Middle frontal gyrus (tissue), 1 donor: ENCODE results near the gene L3MBTL1.
"Not testable (repeated sequence)": the region's sequence is repeated elsewhere in the genome, so short reads cannot be mapped to it uniquely, and the experiment has no call there.

ENCODE experiments used
- DNase-seq: peaks from one replicate; pipeline ENCODE4 v3.0.0-alpha.2; 2015; ENCODE audit warnings: low spot score; ENCODE audit errors: extremely low spot score

Gene L3MBTL1

DNA sequence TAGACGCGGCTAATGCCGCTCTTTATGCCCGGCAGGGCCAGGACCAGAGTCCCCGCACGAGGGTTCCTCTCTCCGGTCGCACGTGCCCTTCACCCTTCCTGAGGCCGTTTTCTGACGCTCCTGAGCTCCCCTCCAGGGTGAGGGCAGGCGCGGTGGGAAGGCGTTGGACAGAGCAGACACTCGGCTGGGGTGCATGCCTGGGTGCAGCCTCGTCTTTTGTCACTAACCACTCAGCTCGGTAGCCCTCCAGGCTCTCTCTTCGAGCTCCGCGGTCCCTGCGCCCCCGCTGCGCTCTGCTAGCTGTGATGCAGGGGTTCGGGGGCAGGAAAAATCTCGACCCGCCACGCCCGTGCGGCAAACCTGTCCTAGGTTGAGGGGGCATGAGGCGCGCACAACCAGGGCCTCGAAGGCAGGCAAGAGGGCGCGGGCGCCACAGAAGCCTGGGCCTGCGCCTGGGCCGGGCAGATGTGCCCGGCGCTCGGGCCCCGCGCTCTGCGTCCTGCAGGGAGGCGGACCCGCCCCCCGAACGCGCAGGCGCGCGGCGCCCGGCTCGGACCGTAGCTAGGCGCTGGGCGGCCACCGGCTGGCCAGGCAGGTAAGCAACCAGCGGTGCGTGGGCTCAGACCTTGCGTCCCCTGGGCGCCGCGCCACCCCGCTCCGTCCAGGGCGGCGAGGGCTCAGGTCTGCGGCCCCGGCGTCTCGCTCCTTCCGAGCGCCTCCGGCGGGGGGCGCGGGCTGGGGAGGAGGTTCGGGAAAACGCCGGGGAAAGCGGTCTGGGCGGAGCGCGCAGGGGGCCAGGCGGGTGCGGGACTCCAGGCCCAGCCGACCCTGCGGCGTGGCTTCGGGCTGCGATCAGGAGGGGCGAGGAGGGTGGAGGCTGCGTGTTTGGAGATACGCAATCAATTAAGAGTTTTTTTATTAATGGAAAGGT is at the start of gene L3MBTL1:
Gene L3MBTL1, plus strand, starts transcription at position 548 of the 931 bp plus-strand sequence. CDS start 5,807 bp downstream, outside the sequence.
- DNase-seq, result no peak

DNA sequence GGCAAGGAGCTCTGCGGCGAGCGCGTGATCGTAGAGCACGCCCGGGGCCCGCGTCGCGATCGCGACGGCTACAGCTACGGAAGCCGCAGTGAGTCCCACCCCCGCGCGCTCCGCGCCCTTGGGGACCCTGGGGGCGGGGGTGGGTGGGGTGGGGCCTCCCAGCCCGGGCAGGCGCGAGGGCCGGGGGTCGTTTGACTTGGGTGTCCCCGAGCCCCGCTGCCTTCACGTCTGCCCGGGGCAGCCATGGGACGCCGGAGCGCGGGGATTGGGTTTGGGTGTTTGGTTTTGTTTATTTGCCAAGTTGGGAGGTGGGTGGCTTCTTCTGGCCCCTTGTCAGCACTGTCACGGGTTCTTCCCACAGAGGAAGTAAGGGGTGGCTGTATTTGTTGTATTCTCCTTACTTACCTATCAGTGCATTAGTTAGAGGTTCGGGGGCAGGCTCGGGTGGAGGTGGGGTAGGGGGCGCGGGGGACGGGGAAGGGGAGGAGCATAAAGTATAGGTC is 49.0 kb upstream of the L3MBTL1 start:
- DNase-seq, result no peak

DNA sequence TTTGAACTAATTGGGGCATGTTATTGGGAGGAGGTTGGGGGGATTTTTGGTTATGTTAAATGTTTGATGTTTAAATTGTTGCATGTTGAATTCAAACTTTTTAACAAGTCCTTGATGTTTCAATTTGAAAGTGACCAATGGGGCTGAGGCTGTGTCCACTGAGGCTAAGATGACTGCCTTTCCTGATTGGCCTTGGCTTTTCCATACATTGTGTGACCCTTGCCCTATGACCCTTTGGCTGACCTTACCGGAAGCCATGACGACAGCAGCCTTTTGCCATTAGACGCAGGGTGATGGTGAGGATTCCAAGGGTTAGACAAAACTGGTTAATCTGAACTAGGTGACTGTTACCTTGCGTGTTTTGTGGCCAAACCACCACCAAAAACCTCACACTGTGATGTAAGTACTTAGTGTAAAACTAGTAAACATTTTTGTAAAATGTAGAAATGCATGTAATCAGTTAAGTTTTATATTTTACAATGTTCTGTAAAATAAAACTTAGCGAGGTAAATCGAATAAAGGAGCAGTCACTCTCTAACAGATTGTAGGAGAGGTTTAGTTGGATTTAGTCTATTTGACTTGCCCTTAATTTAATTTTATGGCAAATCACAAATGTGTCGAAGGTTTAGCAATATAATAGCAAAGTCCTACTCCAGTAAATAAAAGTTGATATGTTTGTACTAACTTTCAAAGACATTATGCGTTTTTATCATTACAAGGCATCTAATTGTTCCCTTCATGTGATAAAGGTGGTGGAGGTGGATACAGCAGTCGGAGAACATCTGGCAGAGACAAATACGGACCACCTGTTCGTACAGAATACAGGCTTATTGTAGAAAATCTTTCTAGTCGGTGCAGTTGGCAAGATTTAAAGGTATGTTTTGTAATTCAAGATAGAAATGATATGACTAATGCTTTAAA is 48.2 kb upstream of the L3MBTL1 start:
- DNase-seq, result no peak

DNA sequence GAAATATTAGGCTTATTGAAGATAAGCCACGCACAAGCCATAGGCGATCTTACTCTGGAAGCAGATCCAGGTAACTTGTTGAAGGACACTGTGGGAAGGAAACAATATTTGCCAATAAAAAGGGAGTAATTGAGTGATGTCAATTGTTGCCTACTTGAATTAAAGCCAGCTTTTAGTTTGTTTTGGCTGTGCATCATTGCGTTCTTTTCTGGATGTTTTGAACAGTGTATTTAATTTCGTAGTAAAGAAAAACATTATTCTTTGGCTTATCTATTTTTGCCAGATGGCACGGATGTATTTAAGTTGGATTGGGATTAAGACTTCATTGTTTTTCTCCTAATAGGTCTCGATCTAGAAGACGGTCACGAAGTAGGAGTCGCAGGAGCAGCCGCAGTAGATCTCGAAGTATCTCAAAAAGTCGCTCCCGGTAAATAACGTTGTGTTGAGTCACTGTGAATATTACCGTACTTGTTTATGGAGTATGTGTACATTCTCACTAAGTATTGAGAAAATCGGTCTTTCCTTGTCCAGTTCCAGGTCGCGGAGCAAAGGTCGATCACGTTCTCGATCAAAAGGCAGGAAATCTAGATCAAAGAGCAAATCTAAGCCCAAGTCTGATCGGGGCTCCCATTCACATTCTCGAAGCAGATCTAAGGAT is 47.2 kb upstream of the L3MBTL1 start:
- DNase-seq, result no peak

DNA sequence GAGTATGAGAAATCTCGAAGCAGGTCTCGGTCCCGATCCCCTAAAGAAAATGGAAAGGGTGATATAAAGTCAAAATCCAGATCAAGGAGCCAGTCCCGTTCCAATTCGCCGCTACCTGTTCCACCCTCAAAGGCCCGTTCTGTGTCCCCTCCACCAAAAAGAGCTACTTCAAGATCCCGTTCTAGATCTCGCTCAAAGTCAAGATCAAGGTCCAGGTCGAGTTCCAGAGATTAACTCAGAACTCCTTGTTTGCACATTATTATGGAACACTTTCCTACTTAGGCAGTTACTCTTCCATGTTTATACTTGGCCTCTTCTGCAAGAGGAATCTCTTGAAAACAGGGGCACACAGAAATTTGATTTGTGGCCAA is 46.7 kb upstream of the L3MBTL1 start:
- no peak for DNase-seq

DNA sequence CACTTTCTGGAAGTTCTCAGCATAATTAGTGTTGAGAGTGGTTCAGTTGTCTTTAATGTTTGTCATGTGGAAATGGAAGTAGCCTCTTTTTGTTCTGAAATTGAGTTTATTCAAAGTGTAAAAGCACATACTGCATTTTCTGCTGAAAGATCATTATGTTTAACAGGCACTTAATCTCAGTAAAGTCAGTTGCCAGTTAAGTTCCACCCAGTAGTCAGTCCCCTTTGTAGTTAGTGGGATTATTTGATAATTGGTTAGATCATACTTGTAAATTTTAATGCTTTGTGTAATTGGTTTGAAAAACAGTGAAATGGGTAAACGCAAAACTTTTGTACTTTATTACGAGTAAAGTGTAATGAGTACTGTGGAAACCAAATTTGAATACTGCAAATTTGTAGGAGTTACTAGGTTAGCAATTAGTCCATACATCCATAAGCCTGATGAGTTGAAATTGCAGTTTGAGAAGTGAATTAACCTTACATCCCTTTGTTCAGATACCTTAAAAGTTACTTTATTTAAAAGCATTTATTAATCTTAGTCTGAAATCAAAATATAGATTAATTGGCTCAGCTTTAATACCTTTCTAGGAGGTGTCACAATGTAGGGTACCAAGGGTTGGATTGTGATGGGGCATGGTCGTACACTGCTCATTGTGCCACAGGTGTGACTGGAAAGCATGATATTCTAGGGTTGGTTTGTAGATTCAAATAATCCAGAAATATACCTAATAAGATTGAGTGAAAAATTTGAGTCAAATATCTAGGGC is 45.4 kb upstream of the L3MBTL1 start:
- DNase-seq, result no peak

DNA sequence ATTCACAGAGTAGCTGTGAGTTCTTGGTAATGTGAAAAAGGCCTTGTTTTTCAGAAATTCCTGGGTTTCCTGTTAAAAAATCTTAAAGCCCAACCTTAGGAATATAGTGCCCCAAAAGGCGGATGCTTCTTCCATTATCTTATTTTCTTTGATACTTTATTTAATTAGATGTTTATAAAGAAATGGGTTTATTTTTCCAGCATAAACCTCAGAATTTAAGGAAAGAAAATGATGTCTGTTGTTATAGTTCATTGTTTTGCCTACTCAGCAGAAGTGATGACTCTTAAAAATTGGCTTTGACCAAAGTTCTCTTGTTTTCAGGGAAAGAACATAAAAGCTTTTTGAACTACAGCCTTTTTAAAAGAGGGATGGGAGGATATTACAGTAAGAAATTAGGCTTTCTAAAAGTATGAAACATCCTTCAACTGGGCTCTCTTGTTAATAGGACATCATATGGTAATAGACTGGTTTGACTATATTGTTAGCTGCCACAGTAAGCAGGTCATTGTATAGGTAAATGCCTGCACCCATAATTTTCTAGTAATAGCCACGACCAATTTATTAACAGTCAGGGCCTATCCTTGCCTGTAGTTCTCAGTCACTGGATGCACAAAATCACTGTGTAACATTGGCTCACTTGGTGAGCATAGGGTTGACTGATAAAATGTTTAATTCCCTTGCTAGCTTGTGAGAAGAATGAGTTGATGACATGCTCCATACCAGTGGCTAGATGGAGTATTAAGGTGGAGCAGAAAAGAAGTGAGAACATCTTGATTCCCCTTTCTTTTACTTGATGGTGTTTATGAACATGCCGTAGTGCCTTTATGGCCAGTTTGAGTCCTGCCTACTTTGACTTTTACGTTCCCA is 44.6 kb upstream of the L3MBTL1 start:
- no peak for DNase-seq

DNA sequence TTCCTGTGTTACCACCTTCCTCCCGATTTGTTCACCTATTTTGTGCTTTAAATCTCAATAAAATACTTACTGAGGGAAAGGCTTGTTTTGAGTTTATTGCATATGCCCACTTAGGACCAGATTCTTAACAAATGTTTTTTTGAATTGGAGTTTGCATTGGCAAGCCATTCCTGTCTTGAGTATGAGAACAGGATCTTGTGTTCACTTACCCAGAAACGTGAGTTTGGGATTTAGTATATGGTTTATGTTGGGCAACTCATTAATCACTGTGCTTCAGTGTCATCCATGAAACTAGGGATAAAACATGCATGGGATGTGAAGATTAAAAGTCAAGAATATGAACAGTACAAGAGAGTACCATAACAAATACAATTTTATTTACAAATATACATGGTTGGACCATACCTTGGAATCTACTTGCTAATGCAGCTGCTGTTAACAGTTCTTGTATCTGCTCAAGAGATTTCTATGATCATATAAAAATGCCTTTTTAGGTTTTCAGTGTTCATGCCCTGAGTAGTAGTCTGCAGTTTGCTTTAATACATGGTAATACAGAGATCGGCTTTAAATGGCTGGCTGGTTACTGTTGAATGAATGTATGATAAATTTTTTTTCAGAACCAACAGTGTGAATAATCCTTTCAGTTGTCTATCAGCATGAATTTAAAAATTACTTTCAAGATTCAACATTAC is 43.8 kb upstream of the L3MBTL1 start:
- no peak for DNase-seq

DNA sequence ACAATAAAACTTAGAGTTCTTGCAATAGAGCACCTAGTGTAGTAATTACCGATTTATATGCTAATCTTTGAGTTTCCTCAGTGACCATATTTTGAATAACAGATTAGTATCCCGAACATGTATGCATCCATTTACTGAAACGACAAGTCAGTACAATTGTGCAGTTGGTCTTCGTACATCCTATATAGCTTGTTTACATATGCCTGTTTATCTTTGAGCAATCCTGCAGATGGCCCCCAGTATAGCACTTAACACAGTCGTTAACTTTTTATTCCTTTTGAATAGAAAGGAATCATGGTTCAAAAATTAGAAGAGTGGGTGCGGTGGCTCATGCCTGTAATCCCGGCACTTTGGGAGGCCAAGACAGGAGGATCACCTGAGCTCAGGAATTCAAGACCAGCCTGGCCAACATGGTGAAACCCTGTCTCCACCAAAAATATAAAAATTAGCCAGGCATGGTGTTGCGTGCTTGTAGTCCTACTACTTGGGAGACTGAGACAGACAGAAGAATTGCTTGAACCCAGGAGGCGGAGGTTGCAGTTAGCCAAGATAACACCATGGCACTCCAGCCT is 43.2 kb upstream of the L3MBTL1 start:
- DNase-seq, result no peak

DNA sequence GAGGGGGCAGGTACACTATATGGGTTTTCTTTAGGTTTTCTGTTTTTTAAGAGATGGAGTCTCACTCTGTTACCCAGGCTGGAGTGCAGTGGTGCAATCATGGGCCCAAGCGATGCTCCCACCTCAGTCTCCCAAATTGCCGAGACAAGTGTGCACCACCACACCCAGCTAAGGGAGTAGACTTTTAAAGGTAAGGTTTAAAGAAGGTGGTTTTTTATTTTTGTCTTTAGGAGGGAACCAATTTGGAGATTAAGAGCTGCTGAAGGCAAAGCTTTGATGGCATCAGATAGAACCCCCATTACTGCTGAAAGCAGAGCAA is 41.9 kb upstream of the L3MBTL1 start:
- DNase-seq, result no peak

DNA sequence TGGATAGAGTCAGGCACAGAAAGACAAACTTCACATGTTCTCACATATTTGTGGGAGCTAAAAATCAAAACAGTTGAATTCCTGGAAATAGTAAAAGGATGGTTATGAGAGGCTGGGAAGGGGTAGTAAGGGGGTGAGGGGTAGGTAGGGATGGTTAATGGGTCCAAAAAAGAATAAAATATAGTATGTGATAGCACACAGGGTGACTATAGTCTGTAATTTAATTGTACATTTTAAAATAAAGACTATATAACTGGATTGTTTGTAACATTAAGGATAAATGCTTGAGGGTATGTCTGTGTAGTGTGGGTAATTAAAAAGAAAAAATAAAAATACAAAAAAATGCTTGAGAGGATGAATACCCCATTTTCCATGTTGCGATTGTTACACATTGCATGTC is 39.9 kb upstream of the L3MBTL1 start:
- DNase-seq, result no peak

DNA sequence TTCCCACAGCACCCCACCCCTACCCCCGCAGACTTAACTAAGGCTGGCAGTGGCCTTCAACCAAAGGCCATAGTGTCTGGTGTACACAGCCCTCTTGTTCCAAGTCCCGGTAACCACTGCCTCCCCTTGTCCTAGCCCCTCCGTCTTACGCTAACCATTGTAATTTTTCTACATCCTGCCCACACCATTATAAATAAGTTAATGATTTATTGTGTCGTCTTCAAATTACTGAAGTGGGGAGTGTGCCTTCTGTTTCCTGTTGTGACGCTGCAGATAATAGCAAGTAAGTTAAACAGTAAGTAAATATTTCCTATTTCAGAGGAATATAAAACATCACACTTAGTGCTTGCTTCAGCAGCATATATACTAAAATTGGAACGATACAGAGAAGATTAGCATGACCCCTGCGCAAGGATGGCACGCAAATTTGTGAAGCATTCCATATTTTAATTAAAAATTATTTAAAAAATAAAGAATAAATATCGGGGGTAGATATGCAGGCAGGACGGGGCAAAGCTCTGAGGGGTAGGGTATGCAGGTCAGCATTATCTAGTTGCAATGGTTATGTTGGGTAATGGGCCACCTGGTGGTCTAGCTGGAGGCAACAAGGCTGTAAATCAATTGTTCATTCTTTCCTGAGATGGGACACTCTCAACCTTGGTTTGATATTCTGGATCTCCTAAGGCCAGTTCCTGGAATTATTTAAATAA is 34.7 kb upstream of the L3MBTL1 start:
- no peak for DNase-seq

DNA sequence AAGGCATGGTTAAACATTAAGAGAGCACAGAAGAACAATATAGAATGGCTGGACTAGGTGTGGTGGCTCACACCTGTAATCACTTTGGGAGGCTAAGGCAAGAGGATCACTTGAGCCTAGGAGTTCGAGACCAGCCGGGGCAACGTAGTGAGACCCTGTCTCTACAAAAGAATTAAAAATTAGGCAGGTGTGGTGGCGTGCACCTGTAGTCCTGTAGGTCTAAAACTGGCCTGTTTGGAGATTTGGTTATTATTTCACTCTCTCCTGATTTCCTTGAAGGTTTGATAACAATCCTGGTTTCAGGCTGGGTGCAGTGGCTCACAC is 34.2 kb upstream of the L3MBTL1 start:
- DNase-seq, result no peak

DNA sequence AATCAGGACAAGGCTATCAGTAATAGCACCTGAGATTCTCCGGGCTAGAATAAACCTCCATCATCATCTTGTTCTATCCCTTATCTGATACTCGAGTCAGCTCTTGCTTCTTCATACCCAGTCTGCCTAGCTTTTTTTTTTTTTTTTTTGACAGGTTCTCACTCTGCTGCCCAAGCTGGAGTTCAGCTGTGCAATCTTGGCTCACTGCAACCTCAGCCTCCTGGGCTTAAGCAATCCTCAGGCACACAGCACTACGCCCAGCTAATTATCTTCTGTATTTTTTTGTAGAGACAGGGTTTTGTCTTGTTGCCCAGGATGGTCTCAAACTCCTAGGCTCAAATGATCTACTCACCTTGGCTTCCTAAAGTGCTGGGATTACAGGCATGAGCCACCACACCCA is 30.3 kb upstream of the L3MBTL1 start:
- no peak for DNase-seq

DNA sequence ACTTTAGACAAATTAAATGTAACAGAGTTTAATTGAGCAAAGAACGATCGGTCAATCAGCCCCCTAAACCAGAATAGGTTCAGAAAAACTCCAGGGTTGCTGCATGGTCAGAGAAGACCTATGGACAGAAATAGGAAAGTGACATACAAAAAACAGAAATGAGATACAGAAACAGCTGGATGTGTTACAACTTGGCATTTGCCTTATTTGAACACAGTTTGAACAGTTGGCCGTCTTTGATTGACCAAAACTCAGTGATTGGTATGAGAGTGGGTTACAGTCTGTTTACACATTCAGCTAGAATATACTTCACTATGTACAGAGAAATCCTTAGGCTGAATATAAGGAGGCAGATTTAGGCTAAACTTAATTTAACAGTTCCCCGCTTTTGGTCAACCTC is 29.9 kb upstream of the L3MBTL1 start:
- DNase-seq, result no peak

DNA sequence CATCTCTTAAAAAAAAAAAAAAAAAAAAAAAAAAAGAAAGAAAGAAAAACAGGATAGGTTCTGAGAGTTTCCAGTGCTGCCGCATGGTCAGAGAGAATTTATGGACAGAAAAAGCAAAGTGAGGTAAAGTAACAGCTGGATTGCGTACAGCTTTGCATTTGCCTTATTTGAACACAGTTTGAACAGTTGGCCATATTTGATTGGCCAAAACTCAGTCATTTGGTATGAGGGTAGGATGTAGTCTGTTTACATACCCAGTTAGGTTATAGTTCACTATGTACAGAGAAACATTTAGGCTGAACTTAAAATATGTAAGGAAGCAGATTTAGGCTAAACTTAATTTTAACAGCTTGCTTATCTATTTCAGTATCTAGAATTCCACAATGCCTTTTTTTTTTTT is 17.5 kb upstream of the L3MBTL1 start:
- DNase-seq, result no peak

DNA sequence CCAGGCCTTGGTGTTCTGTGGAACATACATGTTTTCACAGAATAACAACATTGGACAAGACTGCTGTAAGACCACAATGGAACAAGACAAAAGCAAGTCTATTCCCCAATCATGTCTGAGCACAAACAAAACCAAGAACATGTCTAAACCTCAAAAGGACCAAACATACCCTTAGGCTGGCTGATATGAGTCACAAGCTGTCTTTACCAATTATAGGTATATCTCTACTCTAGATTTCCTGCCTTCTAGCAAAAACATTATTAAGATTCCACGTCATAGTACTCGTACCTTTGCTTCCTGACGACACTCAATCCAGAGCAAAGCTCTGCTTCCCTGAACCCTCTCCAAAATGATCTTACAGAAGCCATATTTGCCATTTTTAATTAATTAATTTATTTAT is 15.4 kb upstream of the L3MBTL1 start:
- DNase-seq, result no peak

DNA sequence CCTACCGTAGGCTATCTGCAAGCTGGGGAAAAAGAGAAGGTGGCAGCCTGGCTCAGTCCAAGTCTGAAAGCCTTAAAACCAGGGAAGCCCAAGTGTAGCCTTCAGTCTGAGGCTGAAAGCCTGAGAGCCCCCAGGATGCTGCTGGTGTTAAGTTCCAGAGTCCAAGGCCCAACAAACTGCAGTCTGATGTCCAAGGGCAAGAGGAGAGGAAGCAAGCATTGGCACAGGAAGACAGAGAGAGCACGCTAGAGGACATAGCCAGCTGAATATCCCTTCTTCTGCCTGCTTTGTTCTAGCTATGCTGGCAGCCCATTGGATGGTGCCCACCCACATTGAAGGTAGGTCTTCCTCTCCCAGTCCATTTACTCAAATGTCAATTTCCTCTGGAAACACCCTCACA is 12.1 kb upstream of the L3MBTL1 start:
- no peak for DNase-seq

DNA sequence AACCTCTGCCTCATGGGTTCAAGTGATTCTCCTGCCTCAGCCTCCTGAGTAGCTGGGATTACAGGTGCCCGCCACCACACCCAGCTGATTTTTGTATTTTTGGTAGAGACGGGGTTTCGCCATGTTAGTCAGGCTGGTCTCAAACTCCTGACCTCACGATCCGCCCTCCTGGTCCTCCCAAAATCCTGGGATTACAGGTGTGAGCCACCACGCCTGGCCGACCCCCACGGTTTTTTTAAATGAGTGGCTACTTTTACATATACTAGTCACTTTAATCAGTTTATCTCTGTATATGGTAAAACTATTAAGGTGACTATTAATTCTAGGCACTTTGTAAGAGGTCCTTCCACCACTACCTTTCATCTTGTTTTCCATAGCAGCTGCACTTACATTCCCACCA is 5.5 kb upstream of the L3MBTL1 start:
- DNase-seq, result not testable (repeated sequence)
